ENCODE measurements around the gene ZNF593. TPM values are rescaled to one million over a fixed set of nuclear protein-coding genes. Genes with fewer than 3 reads are reported as not detected.

Gene ZNF593
- total RNA-seq, 6 experiments from 2014 or later: 16.8 to 39.6 (median 20.7) TPM

- H3K27me3 ChIP-seq: no peaks in the 10 kb centered on the region
- no peaks in the 10 kb centered on the region for H3K4me1 ChIP-seq
- no peaks in the 10 kb centered on the region for H3K36me3 ChIP-seq
- no peaks in the 10 kb centered on the region for H3K9me3 ChIP-seq
- 75% methylated on average over 2 of the region's 4 CpGs for WGBS (ENCODE audit: insufficient coverage, low coverage, low lambda C conversion rate, missing lambda C conversion rate)
- H3K27ac ChIP-seq: no peak overlapping the region
- DNase-seq: no peak
- no peak for ATAC-seq
- TF ChIP-seq CTCF (IDR thresholded peaks at IDR 0.05) (no peak), POLR2A (IDR thresholded peaks at IDR 0.05) (no peak)
- intact Hi-C loops (cut with DNase I): no loop called here
- no peak overlapping the region for H3K4me3 ChIP-seq
Measured at GRCh38 chr1:26180010-26180506, 10.3 kb downstream of the ZNF593 start.

GRCh38 chr1:26181586-26182382, 12.1 kb downstream of the ZNF593 start:
- no peak overlapping the region for H3K4me3 ChIP-seq
- 62% methylated on average over 4 of the region's 9 CpGs for WGBS (ENCODE audit: insufficient coverage, low coverage, low lambda C conversion rate, missing lambda C conversion rate)
- H3K36me3 ChIP-seq: no peaks in the 10 kb centered on the region
- H3K27me3 ChIP-seq: no peaks in the 10 kb centered on the region
- no peak for TF ChIP-seq CTCF (IDR thresholded peaks at IDR 0.05)
- TF ChIP-seq POLR2A (IDR thresholded peaks at IDR 0.05): no peak
- intact Hi-C loops (cut with DNase I): no loop called here
- ATAC-seq (no peak), DNase-seq (no peak)
- H3K9me3 ChIP-seq: no peaks in the 10 kb centered on the region
- no peak overlapping the region for H3K27ac ChIP-seq
- H3K4me1 ChIP-seq: no peaks in the 10 kb centered on the region

- no peak overlapping the region for H3K27ac ChIP-seq
- no peaks in the 10 kb centered on the region for H3K27me3 ChIP-seq
- H3K36me3 ChIP-seq: no peaks in the 10 kb centered on the region
- DNase-seq (no peak), ATAC-seq (no peak)
- H3K9me3 ChIP-seq: no peaks in the 10 kb centered on the region
- no CpG with 5 or more reads among the region's 7 CpGs for WGBS (ENCODE audit: insufficient coverage, low coverage, low lambda C conversion rate, missing lambda C conversion rate)
- no peaks in the 10 kb centered on the region for H3K4me1 ChIP-seq
- intact Hi-C loops (cut with DNase I): no loop called here
- H3K4me3 ChIP-seq: no peak overlapping the region
- TF ChIP-seq CTCF (IDR thresholded peaks at IDR 0.05) (no peak), POLR2A (IDR thresholded peaks at IDR 0.05) (no peak)
Measured at GRCh38 chr1:26182383-26182696, 12.6 kb downstream of the ZNF593 start.

GRCh38 chr1:26184086-26184485, 14.4 kb downstream of the ZNF593 start:
- no peak for DNase-seq
- WGBS (ENCODE audit: insufficient coverage, low coverage, low lambda C conversion rate, missing lambda C conversion rate): 84% methylated on average over 6 of the region's 7 CpGs
- Histone ChIP-seq H3K36me3 (no peaks in the 10 kb centered on the region), H3K4me3 (no peak overlapping the region), H3K27ac (no peak overlapping the region), H3K9me3 (no peaks in the 10 kb centered on the region), H3K27me3 (no peaks in the 10 kb centered on the region), H3K4me1 (no peaks in the 10 kb centered on the region)
- no peak for TF ChIP-seq POLR2A (IDR thresholded peaks at IDR 0.05)
- no peak for TF ChIP-seq CTCF (IDR thresholded peaks at IDR 0.05)
- intact Hi-C loops (cut with DNase I): no loop called here
- no peak for ATAC-seq
